ENCODE measurements around the gene IAH1. TPM values are rescaled to one million over a fixed set of nuclear protein-coding genes. Genes with fewer than 3 reads are reported as not detected.

Gene IAH1
- total and polyA plus RNA-seq, 10 of the 15 experiments (the other 5 are each of a cell fraction or from before 2014, with no cell fraction given): 57.4 to 125 (median 75.8) TPM

GRCh38 chr2:9473985-9474360 is 378 bp upstream of the IAH1 start (continued):
- TF ChIP-seq, protein P1, sequence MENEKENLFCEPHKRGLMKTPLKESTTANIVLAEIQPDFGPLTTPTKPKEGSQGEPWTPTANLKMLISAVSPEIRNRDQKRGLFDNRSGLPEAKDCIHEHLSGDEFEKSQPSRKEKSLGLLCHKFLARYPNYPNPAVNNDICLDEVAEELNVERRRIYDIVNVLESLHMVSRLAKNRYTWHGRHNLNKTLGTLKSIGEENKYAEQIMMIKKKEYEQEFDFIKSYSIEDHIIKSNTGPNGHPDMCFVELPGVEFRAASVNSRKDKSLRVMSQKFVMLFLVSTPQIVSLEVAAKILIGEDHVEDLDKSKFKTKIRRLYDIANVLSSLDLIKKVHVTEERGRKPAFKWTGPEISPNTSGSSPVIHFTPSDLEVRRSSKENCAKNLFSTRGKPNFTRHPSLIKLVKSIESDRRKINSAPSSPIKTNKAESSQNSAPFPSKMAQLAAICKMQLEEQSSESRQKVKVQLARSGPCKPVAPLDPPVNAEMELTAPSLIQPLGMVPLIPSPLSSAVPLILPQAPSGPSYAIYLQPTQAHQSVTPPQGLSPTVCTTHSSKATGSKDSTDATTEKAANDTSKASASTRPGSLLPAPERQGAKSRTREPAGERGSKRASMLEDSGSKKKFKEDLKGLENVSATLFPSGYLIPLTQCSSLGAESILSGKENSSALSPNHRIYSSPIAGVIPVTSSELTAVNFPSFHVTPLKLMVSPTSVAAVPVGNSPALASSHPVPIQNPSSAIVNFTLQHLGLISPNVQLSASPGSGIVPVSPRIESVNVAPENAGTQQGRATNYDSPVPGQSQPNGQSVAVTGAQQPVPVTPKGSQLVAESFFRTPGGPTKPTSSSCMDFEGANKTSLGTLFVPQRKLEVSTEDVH (IDR thresholded peaks at IDR 0.05; ENCODE audit: low read depth, partially characterized antibody): no peak
- 0 out of 2 replicates have a peak, but pooled peaks have one; percentile 17 for TF ChIP-seq NBN (IDR thresholded peaks at IDR 0.05)
- no peak for TF ChIP-seq STAT3 (IDR thresholded peaks at IDR 0.05; ENCODE audit: low read depth, low read length)
- TF ChIP-seq NFIC (IDR thresholded peaks at IDR 0.05; ENCODE audit: low read depth, low read length): no peak
- TF ChIP-seq MAX (IDR thresholded peaks at IDR 0.05; ENCODE audit: low read depth, low read length): peak; percentile 79; the same call in 1 of the 2 replicates
- TF ChIP-seq, protein P2, sequence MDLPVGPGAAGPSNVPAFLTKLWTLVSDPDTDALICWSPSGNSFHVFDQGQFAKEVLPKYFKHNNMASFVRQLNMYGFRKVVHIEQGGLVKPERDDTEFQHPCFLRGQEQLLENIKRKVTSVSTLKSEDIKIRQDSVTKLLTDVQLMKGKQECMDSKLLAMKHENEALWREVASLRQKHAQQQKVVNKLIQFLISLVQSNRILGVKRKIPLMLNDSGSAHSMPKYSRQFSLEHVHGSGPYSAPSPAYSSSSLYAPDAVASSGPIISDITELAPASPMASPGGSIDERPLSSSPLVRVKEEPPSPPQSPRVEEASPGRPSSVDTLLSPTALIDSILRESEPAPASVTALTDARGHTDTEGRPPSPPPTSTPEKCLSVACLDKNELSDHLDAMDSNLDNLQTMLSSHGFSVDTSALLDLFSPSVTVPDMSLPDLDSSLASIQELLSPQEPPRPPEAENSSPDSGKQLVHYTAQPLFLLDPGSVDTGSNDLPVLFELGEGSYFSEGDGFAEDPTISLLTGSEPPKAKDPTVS (IDR thresholded peaks at IDR 0.05; ENCODE audit: low read depth, low read length): no peak
- TF ChIP-seq ESRRA (IDR thresholded peaks at IDR 0.05; ENCODE audit: low read length): no peak
- peak; percentile 43 for TF ChIP-seq CREB1 (IDR thresholded peaks at IDR 0.05; ENCODE audit: low read depth)
- no peak for TF ChIP-seq BACH1 (IDR thresholded peaks at IDR 0.05; ENCODE audit: borderline replicate concordance)
- TF ChIP-seq IKZF1 (conservative IDR thresholded peaks at IDR 0.05): no peak
- no peak for TF ChIP-seq JUNB (IDR thresholded peaks at IDR 0.05)
- TF ChIP-seq TCF3 (IDR thresholded peaks at IDR 0.05; ENCODE audit: borderline replicate concordance, insufficient read depth, low read depth, low read length): no peak
- TF ChIP-seq, protein P3, sequence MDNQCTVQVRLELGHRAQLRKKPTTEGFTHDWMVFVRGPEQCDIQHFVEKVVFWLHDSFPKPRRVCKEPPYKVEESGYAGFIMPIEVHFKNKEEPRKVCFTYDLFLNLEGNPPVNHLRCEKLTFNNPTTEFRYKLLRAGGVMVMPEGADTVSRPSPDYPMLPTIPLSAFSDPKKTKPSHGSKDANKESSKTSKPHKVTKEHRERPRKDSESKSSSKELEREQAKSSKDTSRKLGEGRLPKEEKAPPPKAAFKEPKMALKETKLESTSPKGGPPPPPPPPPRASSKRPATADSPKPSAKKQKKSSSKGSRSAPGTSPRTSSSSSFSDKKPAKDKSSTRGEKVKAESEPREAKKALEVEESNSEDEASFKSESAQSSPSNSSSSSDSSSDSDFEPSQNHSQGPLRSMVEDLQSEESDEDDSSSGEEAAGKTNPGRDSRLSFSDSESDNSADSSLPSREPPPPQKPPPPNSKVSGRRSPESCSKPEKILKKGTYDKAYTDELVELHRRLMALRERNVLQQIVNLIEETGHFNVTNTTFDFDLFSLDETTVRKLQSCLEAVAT (IDR thresholded peaks at IDR 0.05): no peak
- no peak for TF ChIP-seq ZBED1 (IDR thresholded peaks at IDR 0.05; ENCODE audit: borderline replicate concordance)
- no peak for TF ChIP-seq BCL11A (IDR thresholded peaks at IDR 0.05; ENCODE audit: low read depth, low read length)
- TF ChIP-seq SIN3A (IDR thresholded peaks at IDR 0.05; ENCODE audit: low read depth, low read length): no peak
- TF ChIP-seq, protein P4, sequence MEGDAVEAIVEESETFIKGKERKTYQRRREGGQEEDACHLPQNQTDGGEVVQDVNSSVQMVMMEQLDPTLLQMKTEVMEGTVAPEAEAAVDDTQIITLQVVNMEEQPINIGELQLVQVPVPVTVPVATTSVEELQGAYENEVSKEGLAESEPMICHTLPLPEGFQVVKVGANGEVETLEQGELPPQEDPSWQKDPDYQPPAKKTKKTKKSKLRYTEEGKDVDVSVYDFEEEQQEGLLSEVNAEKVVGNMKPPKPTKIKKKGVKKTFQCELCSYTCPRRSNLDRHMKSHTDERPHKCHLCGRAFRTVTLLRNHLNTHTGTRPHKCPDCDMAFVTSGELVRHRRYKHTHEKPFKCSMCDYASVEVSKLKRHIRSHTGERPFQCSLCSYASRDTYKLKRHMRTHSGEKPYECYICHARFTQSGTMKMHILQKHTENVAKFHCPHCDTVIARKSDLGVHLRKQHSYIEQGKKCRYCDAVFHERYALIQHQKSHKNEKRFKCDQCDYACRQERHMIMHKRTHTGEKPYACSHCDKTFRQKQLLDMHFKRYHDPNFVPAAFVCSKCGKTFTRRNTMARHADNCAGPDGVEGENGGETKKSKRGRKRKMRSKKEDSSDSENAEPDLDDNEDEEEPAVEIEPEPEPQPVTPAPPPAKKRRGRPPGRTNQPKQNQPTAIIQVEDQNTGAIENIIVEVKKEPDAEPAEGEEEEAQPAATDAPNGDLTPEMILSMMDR (IDR thresholded peaks at IDR 0.05 in 2 of 3, conservative IDR thresholded peaks at IDR 0.05 in 1 of 3; ENCODE audit: control insufficient read depth in 2 of 3, extremely low read depth in 1 of 3, insufficient read depth in 1 of 3, low read depth in 3 of 3, low read length in 3 of 3): no peak
- TF ChIP-seq BHLHE40 (IDR thresholded peaks at IDR 0.05; ENCODE audit: borderline replicate concordance in 1 of 2, low read depth in 2 of 2, low read length in 1 of 2): no peak
- TF ChIP-seq POLR2AphosphoS5 (IDR thresholded peaks at IDR 0.05; ENCODE audit: low read length): peak; percentile 50; the same call in 1 of the 2 replicates
- TF ChIP-seq MYB (IDR thresholded peaks at IDR 0.05; ENCODE audit: borderline replicate concordance, low read depth, low read length): no peak
- TF ChIP-seq RB1 (IDR thresholded peaks at IDR 0.05; ENCODE audit: borderline replicate concordance): peak; percentile 11; the same call in 1 of the 2 replicates
- TF ChIP-seq IRF5 (IDR thresholded peaks at IDR 0.05; ENCODE audit: borderline replicate concordance): no peak
- no peak for TF ChIP-seq CBX5 (IDR thresholded peaks at IDR 0.05; ENCODE audit: low read depth)

Data from GM12878 (cell line).